Chondrocyte (in vitro differentiated cells): Measurements from ENCODE around the gene CABP5. TPM values are rescaled to one million over a fixed set of nuclear protein-coding genes. Genes with fewer than 3 reads are reported as not detected.
A peak's percentile ranks its signal among the peaks of the same experiment; 100 is the strongest.
"Not testable (repeated sequence)": the region's sequence is repeated elsewhere in the genome, so short reads cannot be mapped to it uniquely, and the experiment has no call there.

ENCODE experiments used
- DNase-seq: peaks from one replicate; pipeline ENCODE4 v3.0.0; 2021; ENCODE audit warnings: mixed read lengths, low spot score
- H3K27ac Mint-ChIP-seq: one replicate; pipeline ENCODE4 v1.8.0; 2021; ENCODE audit warnings: mild to moderate bottlenecking, moderate library complexity, mixed read lengths; ENCODE audit not compliant: unreplicated experiment
- H3K27me3 Mint-ChIP-seq: 2 replicates; pipeline ENCODE4 v1.8.0; 2021; ENCODE audit warnings: low read depth, mixed read lengths
- H3K36me3 Mint-ChIP-seq: 2 replicates; pipeline ENCODE4 v1.8.0; 2021; ENCODE audit warnings: low read depth, mixed read lengths
- H3K4me1 Mint-ChIP-seq: 2 replicates; pipeline ENCODE4 v1.8.0; 2021; ENCODE audit warnings: low read depth, mild to moderate bottlenecking, mixed read lengths
- H3K4me3 Mint-ChIP-seq: one replicate; pipeline ENCODE4 v1.8.0; 2021; ENCODE audit warnings: mild to moderate bottlenecking, moderate library complexity, mixed read lengths; ENCODE audit not compliant: unreplicated experiment
- H3K9me3 Mint-ChIP-seq: 2 replicates; pipeline ENCODE4 v1.8.0; 2021; ENCODE audit warnings: low read depth, mixed read lengths
- CTCF ChIP-seq: fragments of 200-600 bp; sonication (generic); IDR thresholded peaks from 2 replicates; pipeline ENCODE4 v1.5.0; 2021; ENCODE audit warnings: antibody characterized with exemption, mild to moderate bottlenecking, moderate library complexity
- total RNA-seq: library from RNA; stranded (reverse); gene quantifications from 3 replicates; pipeline ENCODE4 v1.2.1, GENCODE V29; 2021

Gene CABP5
- total RNA-seq, 1 donor from 2014 or later: not detected

DNA sequence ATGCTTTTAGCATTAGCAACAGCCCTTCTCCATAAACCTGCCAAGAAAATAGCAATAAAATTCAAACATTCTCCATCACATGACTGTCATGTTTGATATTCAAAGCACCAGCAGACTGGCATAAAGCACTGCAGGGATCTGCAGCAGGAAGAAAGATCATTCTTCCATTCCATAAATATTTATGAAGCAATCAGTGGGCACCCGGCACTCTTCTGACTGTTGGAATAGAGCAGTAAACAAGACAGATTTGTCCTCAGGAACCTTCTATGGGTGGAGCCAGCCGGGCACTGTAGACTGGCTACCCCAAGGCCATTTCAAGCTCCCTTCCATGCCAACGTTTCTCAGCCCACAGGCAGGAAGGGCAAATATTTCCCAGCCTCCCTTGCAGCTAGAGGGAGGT lies 41.2 kb upstream of the CABP5 start:
- Mint-ChIP-seq H3K27ac (no peak overlapping the region), H3K27me3 (peaks cover 10% of the 10 kb centered on the region), H3K4me1 (no peaks in the 10 kb centered on the region), H3K36me3 (peaks cover 2% of the 10 kb centered on the region), H3K4me3 (no peak overlapping the region), H3K9me3 (peaks cover 3% of the 10 kb centered on the region)
- no peak for DNase-seq
- TF ChIP-seq CTCF: no peak

DNA sequence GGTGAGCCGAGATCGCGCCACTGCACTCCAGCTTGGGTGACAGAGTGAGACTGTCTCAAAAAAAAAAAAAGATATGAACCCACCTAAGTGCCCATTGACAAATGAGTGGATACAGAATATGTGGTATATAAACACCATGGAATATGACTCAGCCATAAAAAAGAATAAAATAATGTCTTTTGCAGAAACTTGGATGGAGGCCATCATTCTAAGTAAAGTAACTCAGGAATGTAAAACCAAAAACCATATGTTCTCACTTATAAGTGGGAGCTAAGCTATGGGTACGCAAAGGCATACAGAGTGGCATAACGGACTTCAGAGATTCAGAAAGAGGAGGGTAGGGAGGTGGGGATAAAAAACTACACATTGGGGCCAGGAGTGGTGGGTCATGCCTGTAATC lies 37.2 kb upstream of the CABP5 start:
- H3K36me3 Mint-ChIP-seq: peaks cover 2% of the 10 kb centered on the region

DNA sequence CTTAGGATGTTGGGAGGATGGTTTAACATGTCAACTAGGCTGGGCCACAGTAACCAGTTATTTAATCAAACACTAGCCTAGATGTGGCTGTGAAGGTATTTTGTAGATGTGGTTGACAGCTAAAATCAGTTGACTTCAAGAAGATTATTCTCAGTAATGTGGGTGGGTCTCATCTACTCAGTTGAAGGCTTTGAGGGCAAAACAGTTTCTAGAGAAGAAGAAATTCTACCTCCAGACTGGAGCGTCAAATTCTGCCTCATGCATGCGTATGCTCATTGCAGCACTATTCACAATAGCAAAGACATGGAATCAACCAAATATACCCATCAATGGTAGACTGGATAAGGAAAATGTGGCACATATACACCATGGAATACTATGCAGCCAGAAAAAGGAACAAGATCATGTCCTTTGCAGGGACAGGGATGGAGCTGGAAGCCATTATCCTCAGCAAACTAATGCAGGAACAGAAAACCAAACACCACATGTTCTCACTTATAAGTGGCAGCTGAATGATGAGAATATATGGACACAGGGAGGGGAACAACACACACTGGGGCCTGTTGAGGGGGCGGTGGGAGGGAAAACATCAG lies 26.4 kb upstream of the CABP5 start:
- DNase-seq, H3K27ac Mint-ChIP-seq, H3K4me3 Mint-ChIP-seq, H3K36me3 Mint-ChIP-seq, H3K27me3 Mint-ChIP-seq, H3K4me1 Mint-ChIP-seq, H3K9me3 Mint-ChIP-seq: not testable (repeated sequence)

More for the DNA sequence above, 37.2 kb upstream of the CABP5 start:
- H3K4me3 Mint-ChIP-seq: no peak overlapping the region
- peaks cover 9% of the 10 kb centered on the region for H3K27me3 Mint-ChIP-seq
- DNase-seq: no peak
- TF ChIP-seq CTCF: no peak
- H3K9me3 Mint-ChIP-seq: peaks cover 5% of the 10 kb centered on the region
- H3K27ac Mint-ChIP-seq: no peak overlapping the region
- no peaks in the 10 kb centered on the region for H3K4me1 Mint-ChIP-seq

DNA sequence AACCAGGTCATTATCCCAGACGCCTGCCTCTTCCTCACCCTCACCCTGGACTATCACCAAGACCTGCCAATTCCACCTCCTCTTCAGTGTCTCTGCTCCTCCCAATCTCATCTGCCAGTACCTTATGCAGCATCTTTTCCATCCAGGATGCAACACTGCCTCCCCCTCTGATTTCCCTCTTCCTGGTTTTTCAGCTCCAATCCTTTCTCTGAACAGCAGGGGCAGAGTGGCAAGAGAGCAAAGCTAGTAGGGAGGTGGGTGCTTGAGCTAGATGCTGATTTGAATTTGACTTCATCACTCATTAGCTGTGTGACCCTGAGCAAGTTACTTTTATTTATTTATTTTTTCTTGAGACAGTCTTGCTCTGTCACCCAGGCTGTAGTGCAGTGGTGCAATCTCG lies 25.6 kb upstream of the CABP5 start:
- Mint-ChIP-seq H3K27me3 (peaks cover 6% of the 10 kb centered on the region), H3K36me3 (peaks cover under 1% of the 10 kb centered on the region), H3K4me3 (no peak overlapping the region), H3K4me1 (no peaks in the 10 kb centered on the region), H3K27ac (no peak overlapping the region), H3K9me3 (peaks cover 6% of the 10 kb centered on the region)
- DNase-seq: no peak
- TF ChIP-seq CTCF: peak; percentile 10

DNA sequence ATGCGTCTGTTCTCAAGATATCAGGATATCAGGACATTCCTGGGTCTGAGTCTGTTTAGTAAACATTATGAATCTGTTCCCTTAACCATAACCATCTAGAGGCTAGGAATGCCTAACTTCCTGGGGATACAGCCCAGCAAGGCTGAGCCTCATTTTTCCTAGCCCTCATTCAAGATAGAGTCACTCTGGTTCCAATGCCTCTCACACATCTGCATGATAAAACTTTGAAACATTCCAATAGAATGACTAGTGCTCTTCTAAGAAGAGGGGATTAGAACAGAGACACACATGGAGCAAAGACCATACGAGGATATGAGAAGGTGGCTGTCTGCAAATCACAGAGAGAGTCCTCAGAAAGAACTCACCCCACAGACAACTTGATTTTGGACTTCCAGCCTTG lies 20.6 kb upstream of the CABP5 start:
- TF ChIP-seq CTCF: no peak
- Mint-ChIP-seq H3K27ac (no peak overlapping the region), H3K4me1 (no peaks in the 10 kb centered on the region), H3K9me3 (peaks cover 7% of the 10 kb centered on the region), H3K27me3 (peaks cover 16% of the 10 kb centered on the region), H3K4me3 (no peak overlapping the region), H3K36me3 (no peaks in the 10 kb centered on the region)
- DNase-seq: no peak
